NCI-H2227 (cell line): Measurements from ENCODE around the gene KANK3.
A peak's percentile ranks its signal among the peaks of the same experiment; 100 is the strongest.
"Not testable (repeated sequence)": the region's sequence is repeated elsewhere in the genome, so short reads cannot be mapped to it uniquely, and the experiment has no call there.

Experiments used
- DNase-seq: peaks from one replicate; lab custom pipeline; 2025; ENCODE audit not compliant: unreplicated experiment; lab: John Stamatoyannopoulos, UW

KANK3 gene

GRCh38 chr19:8320564-8321066 lies 22.4 kb downstream of the KANK3 start:
- DNase-seq = no peak

GRCh38 chr19:8319807-8320520 lies 23.1 kb downstream of the KANK3 start:
- DNase-seq = no peak

GRCh38 chr19:8318835-8319234 lies 24.2 kb downstream of the KANK3 start:
- not testable (repeated sequence) for DNase-seq

- DNase-seq = no peak
Observed at GRCh38 chr19:8316351-8317125, 26.5 kb downstream of the KANK3 start.

- DNase-seq = not testable (repeated sequence)
Observed at GRCh38 chr19:8314981-8315640, 28.0 kb downstream of the KANK3 start.

- no peak for DNase-seq
Observed at GRCh38 chr19:8311461-8312260, 31.4 kb downstream of the KANK3 start.

GRCh38 chr19:8310342-8311055 lies 32.6 kb downstream of the KANK3 start:
- no peak for DNase-seq

GRCh38 chr19:8308891-8309291 lies 34.2 kb downstream of the KANK3 start:
- no peak for DNase-seq

GRCh38 chr19:8307965-8308866 lies 34.8 kb downstream of the KANK3 start, which contains the start of gene CD320:
Gene CD320 (minus strand): TSS chr19:8308358. CDS start chr19:8308290, 68 bp downstream.
- DNase-seq = peak; percentile 93

- no peak for DNase-seq
Observed at GRCh38 chr19:8307400-8307964, 35.6 kb downstream of the KANK3 start.

- DNase-seq = no peak
Observed at GRCh38 chr19:8306235-8307054, 36.6 kb downstream of the KANK3 start.

- no peak for DNase-seq
Observed at GRCh38 chr19:8305798-8306197, 37.3 kb downstream of the KANK3 start.

- no peak for DNase-seq
Observed at GRCh38 chr19:8304841-8305621, 38.0 kb downstream of the KANK3 start.

GRCh38 chr19:8302734-8303133 lies 40.3 kb downstream of the KANK3 start:
- DNase-seq = no peak

GRCh38 chr19:8302357-8302691 lies 40.7 kb downstream of the KANK3 start:
- DNase-seq = no peak

GRCh38 chr19:8291337-8291736 lies 51.7 kb downstream of the KANK3 start:
- not testable (repeated sequence) for DNase-seq

GRCh38 chr19:8276508-8276907 lies 66.6 kb downstream of the KANK3 start:
- not testable (repeated sequence) for DNase-seq
